ENCODE data around the gene PLD3.

Gene PLD3

GRCh38 chr19:40414542-40415535 lies 66.3 kb downstream of the PLD3 start:
- no peak for DNase-seq

DNA sequence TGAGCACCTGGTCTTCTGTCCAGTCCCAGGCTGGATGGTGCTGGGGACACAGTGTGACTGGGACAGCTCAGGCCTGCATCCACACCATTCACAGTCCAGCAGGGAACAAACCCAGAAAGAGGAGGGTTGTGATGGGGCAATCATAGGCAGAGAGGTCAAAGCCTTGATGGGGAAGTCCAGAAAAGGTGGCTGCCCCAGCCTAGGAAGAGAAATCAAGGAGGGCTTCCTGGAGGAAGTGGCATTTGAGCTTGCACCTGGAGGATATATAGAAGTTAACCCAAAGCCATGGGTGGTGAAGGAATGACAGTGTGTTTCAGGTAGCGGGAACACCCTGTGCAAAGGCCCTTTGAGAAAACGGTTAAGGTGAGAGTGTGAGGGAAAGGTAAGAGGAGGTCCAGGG lies 67.3 kb downstream of the PLD3 start:
- DNase-seq, result no peak

DNA sequence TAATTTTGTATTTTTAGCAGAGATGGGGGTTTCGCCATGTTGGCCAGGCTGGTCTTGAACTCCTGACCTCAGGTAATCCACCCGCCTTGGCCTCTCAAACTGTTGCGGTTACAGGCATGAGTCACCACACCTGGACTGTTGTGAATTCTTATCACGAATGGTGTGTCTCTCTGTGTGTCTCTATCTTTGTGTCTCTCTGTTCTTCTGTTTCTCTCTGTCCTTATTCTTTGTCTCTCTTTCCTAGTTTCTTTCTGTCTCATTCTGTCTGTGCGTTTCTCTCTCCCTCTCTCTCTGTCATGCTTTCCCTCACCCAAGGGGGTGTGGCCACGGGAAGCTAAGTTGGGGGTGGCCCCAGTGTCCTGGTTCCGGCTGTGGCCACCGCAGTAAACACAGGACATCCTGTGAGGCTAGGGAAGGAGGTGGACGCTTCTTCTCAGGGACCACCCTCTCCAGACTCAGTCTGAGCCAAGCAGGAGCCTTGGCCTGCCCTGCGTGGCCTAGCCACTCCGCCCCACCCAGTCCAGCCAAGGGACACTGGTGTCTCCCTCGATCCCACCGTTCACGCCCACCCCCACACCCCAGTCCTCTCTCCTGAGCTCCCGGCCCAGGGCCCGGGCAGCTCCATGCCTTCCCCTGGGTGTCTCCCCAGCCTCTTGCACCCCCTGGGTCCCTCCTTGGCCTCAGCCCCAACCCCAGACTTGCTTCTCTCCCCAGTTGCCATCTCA lies 68.6 kb downstream of the PLD3 start:
- no peak for DNase-seq

DNA sequence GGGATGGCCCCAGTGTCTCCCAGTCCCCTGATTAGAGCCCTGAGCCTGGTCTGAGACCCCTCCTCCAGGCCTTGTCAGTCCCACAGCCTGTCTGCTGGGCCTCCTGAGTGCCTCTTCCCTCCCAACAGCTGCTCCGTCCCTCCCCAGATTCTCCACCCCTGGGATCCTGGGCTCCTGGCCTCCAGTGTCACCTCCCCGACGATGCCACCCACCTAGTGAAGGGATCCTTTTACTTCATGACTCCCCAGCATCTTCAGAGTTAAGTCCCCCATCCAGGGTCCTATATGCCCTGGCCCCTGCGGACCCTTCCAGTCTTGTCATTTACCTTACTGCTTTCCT lies 69.1 kb downstream of the PLD3 start:
- DNase-seq, result no peak

- no peak for DNase-seq
Measured at GRCh38 chr19:40418040-40418439, 69.5 kb downstream of the PLD3 start.

DNA sequence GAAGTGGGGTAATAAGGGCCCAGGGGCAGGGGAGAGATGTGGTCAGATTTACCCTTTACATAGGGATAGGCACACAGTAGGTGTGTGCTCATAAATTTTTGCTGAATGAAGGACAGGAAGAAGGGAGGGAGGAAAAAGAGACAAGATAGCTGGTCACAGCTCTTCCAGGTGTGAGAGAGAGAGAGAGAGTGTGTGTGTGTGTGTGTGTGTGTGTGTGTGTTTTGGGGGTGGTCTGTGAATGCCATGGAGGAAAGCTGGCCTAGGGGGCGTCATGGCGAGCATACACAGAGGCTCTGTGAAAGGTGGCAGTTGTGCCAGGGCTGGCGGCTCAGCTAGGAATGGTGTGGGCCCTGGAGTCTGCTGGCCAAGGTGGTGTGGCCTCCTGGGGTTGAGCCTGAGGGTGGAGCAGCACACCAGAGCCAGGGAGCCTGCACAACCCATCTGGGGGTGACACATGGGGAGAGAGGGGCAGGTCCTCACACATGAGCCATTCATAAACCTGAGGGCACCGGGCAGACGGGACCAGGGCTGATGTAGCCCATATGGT lies 70.6 kb downstream of the PLD3 start:
- no peak for DNase-seq

DNA sequence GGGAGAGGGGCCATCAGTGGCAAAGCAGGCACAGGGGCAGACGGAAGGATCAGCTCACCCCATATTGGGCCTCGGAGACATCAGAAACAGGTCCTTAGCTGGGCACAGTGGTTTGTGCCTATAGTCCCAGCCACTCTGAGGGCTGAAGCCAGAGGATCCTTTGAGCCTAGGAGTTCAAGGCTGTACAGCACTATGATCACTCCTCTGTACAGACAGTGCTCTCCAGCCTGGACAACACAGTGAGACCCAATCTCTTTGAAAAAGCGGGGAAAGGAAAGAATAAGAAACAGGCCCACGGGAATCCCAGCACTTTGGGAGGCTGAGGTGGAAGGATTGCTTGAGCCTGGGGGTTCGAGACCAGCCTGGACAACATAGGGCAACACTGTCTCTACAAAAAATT lies 71.3 kb downstream of the PLD3 start:
- no peak for DNase-seq

DNA sequence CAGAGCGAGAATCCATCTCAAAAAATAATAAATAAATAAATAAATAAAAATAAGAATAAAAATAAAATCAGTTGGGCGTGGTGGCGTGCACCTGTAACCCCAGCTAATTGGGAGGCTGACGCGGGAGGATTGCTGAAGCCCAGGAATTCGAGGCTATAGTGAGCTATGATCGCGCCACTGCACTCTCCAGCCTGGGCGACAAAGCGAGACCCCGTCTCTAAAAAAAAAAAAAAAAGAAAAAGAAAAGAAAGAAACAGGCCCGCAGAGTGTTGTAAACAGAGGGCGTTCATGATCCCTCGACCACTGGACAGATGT lies 71.9 kb downstream of the PLD3 start:
- DNase-seq, result no peak

DNA sequence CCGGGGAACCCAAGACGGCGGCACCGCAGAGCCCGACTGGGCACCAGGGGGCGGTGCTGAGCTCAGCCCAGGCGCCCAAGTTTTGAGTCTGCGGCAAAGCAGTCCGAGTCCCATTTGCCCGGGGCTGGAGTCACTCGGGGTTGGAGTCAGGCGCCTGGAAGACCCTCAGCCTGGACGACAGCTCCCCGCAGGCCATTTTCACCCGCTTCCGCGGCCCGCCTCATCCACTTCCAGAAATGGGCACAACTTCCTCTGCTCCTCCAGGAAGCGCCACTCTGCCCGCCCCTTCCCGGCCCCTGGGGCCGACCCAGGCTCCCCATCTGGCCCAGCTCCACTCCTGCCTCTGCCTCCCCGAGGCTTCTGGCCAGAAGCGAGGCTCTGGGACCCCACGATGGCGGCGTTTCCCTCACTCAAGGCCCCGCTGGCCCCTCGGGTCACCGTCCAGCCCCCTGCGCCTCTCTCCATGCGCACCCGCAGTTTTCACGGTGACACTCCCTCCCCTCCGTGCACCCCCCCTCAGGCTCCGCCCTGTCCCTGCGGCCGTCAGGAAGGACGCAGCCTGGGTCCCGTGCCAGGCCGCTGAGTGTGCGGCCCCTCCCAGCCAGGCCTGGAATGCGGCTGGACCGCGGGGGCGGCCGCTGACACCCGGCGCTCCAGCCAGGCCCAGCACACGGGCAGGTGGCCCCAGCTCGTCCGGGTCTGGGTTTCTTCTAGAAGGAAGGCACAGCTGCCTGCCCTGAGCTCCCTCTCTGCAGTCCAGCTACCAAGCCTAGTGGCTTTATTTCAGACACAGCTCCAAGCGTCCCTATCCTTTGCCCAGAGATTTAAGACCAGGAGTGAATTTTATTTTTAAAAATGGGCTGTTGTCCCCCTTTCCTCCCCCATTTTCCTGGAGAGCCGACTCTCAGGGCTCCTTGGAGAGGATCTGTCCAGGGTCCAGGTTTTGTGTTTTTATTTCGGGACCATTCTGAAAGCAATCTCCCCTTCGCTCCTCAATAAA lies 72.6 kb downstream of the PLD3 start:
- peak; percentile 56 for DNase-seq

DNA sequence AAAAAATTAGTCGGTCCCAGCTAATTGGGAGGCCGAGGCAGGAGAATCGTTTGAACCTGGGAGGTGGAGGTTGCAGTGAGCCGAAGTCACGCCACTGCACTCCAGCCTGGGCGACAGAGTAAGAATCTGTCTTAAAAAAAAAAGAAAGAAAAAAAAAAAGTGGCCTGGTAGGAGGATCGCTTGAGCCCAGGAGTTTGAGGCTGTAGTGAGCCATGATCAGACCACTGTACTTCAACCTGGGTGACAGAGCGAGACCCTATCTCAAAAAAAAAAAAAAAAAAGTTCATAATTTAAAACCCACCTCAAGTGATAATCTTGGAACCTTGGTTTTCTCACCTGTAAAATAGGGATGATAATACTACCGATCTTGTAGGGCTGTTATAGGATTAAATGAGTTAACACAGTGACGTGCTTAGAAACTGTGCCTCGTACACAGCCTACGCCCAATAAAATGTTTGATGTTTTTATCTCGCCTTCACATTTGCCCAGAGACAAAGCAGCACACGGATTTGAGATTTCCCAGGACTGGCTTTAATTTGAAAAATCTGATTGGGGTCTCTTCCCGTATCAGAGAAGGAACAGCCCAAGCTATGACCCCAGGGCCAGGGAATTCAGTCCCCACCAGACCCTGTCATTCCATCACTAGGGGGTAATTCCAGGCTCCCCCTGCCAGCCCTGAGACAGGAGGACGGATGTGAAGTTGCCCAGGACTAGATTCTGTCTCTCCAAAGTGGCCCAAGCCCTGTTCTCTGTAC lies 73.7 kb downstream of the PLD3 start:
- DNase-seq, result no peak

DNA sequence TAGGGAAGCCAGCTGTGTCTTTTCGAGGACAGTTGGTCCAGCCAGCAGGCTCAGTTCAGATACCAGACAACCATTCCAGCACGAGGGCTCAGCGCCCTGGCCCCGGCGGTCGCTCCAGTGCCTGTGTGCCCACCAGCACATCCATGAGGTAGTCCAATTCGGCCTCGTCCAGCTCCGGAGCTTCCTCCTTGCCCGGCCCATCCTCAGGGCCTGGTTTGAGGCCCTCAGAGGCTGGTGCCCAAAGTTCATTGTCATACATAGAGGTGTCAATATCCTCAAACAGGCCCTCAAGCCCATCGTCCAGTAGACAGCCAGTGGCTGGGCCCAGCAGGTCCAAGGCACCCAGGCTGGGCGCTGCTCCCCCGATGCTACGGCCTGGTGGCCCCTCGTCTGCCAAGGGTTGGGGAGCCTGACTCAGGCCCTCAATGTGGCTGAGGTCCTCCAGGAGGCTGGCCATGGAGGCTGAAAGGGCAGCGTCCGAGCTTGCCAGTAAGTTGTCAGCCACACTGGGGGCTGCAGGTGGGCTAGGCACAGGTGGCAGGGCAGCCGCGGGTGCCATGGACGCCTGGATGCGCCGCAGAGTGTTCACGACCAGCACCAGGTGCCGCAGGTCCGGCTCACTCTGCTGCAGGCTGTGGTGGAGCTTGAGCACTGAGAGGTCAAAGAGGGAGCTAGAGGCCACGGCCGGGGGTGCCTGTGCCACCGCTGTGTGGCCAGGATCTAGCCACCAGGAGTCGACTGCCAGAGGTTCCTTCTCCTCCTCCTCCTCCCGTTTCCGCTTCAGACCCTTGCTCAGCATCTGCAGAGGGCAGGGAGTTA lies 74.5 kb downstream of the PLD3 start:
- DNase-seq, result no peak

DNA sequence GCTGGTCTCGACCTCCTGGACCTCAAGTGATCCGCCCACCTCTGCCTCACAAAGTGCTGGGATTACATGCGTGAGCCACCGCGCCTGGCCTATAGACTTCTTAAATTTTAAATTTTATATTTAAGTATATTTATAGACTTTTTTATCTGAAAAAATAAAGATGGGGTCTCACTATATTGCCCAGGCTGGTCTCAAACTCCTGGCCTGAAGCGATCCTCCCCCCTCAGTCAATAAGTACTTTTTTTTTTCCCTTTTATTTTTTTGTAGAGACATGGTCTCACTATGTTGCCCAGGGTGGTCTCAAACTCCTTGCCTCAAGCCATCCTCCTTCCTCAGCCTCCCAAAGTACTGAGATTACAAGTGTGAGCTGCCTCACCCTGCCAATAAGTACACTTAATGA lies 75.4 kb downstream of the PLD3 start:
- no peak for DNase-seq

DNA sequence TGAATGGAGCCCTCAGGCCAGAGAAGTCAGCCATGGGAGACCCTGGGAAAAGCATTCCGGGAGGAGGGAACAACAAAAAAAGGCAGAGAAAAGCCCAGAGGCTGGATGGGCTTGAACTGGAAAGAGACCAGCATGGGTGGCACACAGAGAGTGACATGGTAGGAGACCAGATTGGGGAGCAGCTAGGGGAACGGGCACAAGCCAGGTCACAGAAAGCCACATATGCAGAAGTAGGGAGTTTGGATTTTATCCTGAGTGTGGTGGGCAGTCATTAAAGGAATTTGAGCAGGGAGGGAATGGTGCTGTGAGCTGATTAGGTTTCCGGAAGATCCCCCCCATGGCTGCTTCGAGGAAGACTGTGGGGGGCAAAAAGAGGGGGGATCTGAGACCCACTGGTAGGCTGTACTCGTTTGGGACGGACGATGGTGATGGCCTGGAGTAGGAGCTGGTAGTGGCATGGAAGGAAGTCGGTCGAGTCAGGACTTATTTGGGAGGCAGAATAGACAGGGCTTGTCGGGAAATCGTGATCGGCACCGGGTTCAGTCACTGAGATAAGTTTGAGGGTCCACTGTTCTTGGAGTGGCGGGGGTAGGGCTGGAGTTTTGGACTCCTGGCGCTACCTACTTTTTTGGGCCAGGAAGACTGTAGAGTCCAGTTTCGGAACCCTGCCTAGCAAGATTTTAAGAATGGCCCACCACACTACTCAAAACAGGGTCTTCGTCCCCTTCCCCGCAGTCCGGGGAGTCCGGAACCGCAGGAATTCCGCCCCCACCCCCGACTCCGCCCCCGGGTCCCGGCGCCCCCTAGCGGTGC lies 76.3 kb downstream of the PLD3 start:
- no peak for DNase-seq

DNA sequence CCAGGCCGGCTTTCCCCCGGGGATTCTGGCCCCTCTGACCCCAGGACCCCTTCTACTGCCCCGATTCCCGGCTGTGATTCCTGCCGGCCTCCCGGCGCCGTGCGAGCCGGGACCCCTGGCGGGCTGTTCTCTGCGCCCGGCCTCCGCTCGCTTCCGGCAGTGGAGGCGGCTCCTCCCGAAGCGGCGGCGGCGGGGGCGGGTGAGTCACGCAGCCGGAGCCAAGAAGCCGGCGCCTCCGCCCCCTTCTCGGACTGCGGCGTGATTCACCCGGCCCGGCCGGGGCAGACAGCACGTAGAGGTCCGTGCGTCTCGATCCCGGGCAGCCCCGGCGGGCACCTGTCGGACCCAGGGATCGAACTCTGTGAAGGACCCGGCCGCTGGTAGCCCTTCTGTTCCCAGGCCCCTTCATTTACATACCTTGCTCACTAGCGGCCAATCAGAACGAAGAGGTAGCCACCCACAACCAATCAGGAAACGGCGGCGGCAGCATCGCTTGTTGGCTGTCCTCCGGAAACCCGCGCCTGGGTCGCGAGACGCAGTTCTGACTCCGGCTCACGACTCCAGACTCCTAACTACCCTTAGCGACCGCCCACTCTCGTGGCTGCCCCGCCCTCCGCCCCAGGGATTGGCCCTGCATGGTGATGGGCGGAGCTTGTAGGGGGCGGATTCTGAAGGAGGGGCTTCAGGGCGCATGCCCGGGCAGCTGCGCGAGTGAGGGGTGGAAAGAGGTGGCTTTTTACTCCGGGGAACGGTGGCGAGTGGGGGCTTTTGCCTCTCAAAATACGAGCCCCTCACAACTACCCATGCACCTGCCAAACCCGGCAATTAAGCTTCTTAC lies 77.2 kb downstream of the PLD3 start, which contains the start of gene SERTAD1:
Gene SERTAD1 (minus strand): TSS at position 543 of the 838 bp plus-strand sequence. CDS start 2,446 bp downstream, outside the sequence.
- DNase-seq, result peak; percentile 99

All from COR-L47 (cell line).